GM21423 (cell line): ENCODE results near the gene CUBN.

ENCODE experiments used
- ATAC-seq: cut with Tn5 transposase; IDR thresholded peaks from one replicate; pipeline ENCODE4 v1.9.1; 2021; ENCODE audit warnings: mild to moderate bottlenecking, moderate library complexity; ENCODE audit not compliant: unreplicated experiment

The CUBN gene

GRCh38 chr10:17043586-17043985 lies 86.0 kb downstream of the CUBN start:
- ATAC-seq, result no peak

- no peak for ATAC-seq
Observed at GRCh38 chr10:17041626-17042520, 87.7 kb downstream of the CUBN start.

- no peak for ATAC-seq
Observed at GRCh38 chr10:17038627-17039026, 91.0 kb downstream of the CUBN start.

GRCh38 chr10:17037910-17038309 lies 91.7 kb downstream of the CUBN start:
- ATAC-seq, result no peak

- ATAC-seq, result no peak
Observed at GRCh38 chr10:17035446-17035845, 94.2 kb downstream of the CUBN start.

GRCh38 chr10:17033529-17034260 lies 95.9 kb downstream of the CUBN start:
- no peak for ATAC-seq

- no peak for ATAC-seq
Observed at GRCh38 chr10:17031637-17032635, 97.7 kb downstream of the CUBN start.

GRCh38 chr10:17029581-17030271 lies 99.9 kb downstream of the CUBN start:
- peak; percentile 33 for ATAC-seq

- ATAC-seq, result no peak
Observed at GRCh38 chr10:17029239-17029580, 100.4 kb downstream of the CUBN start.

GRCh38 chr10:17028798-17029197 lies 100.8 kb downstream of the CUBN start:
- no peak for ATAC-seq

- peak; percentile 41 for ATAC-seq
Observed at GRCh38 chr10:17026686-17027485, 102.7 kb downstream of the CUBN start.

GRCh38 chr10:17025444-17026295 lies 103.9 kb downstream of the CUBN start:
- no peak for ATAC-seq

GRCh38 chr10:17024461-17024860 lies 105.2 kb downstream of the CUBN start:
- ATAC-seq, result no peak

- peak; percentile 94 for ATAC-seq
Observed at GRCh38 chr10:17023386-17024298, 106.0 kb downstream of the CUBN start.

GRCh38 chr10:17022896-17023295 lies 106.7 kb downstream of the CUBN start:
- no peak for ATAC-seq

GRCh38 chr10:17022466-17022825 lies 107.2 kb downstream of the CUBN start:
- no peak for ATAC-seq

- ATAC-seq, result no peak
Observed at GRCh38 chr10:17021656-17022465, 107.8 kb downstream of the CUBN start.
